ENCODE results near the gene FASN.

DNA sequence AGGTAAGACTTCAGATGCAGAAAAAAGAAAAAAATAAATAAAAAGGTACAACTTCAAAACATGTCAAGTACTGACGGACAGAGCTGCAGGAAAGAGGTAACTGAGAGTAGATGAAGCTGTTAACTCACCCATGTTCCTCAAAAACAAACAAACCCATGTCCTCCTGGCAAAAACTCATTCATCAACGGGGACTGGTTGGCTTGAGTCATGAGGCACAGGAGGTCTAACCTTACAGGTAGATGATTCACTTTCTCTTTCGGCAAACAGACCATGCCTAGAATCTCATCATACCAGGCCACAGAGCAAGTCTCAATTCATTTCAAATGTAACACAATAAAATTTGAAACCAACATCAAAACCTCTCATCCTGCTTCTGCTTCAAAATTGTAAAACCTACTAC, 12.3 kb upstream of the FASN start:
- no peak for TF ChIP-seq POLR2AphosphoS5 (IDR thresholded peaks at IDR 0.05; ENCODE audit: borderline replicate concordance, low read depth, low read length)
- no peak for TF ChIP-seq EZH2 (IDR thresholded peaks at IDR 0.05)
